ENCODE results near the gene FOXJ3. TPM values are rescaled to one million over a fixed set of nuclear protein-coding genes. Genes with fewer than 3 reads are reported as not detected.
A peak's percentile ranks its signal among the peaks of the same experiment; 100 is the strongest.

FOXJ3 gene
- total RNA-seq, 1 experiment from 2014 or later = 55.3 TPM

GRCh38 chr1:42157667-42158066 lies 177.4 kb downstream of the FOXJ3 start:
- TF ChIP-seq CTCF (IDR thresholded peaks at IDR 0.05) (no peak; the same call in 1 of the 2 replicates), REST (IDR thresholded peaks at IDR 0.05; ENCODE audit: insufficient read depth in 1 of 2, low read depth in 2 of 2, low read length in 1 of 2) (no peak), TCF7L2 (IDR thresholded peaks at IDR 0.05; ENCODE audit: low read depth, low read length) (no peak), POLR2AphosphoS5 (IDR thresholded peaks at IDR 0.05; ENCODE audit: low read depth, low read length) (no peak), SIN3A (IDR thresholded peaks at IDR 0.05; ENCODE audit: borderline replicate concordance, insufficient read depth, low read depth, low read length) (no peak)
- Histone ChIP-seq H3K36me3 (ENCODE audit: control insufficient read depth, insufficient read depth, low read length) (no peaks in the 10 kb centered on the region), H3K9me3 (ENCODE audit: control insufficient read depth, insufficient read depth, low read depth, low read length) (peaks cover 3% of the 10 kb centered on the region; the same call in 1 of the 2 replicates), H3K4me3 (ENCODE audit: low read depth in 2 of 2, low read length in 2 of 2) (no peak overlapping the region), H3K4me1 (ENCODE audit: control insufficient read depth, insufficient read depth, low read length) (no peaks in the 10 kb centered on the region), H3K27me3 (ENCODE audit: control insufficient read depth, insufficient read depth, low read length) (no peaks in the 10 kb centered on the region), H3K27ac (ENCODE audit: low read length) (no peak overlapping the region)
- in situ Hi-C loops (cut with HindIII; ENCODE audit: low pct_unique_long_range_greater_than_20kb, low sequenced_read_pairs) (no loop called here), intact Hi-C loops (cut with micrococcal nuclease; ENCODE audit: unreplicated experiment) (no loop called here)
- DNase-seq (ENCODE audit: low read depth, low spot score) = no peak
- BruUV-seq (replicated peaks) = no TSS peak
- ChIA-PET CTCF (no interaction called here), POLR2A (no interaction called here)
- peak; percentile 71; the same call in 1 of the 2 replicates for ATAC-seq

- in situ Hi-C loops (cut with HindIII; ENCODE audit: low pct_unique_long_range_greater_than_20kb, low sequenced_read_pairs) = no loop called here
- BruUV-seq (replicated peaks) = no TSS peak
Observed at GRCh38 chr1:42155362-42155761, 179.7 kb downstream of the FOXJ3 start.

More at GRCh38 chr1:42155362-42155761, 179.7 kb downstream of the FOXJ3 start:
- ATAC-seq (no peak; the same call in 1 of the 2 replicates), DNase-seq (ENCODE audit: low read depth, low spot score) (no peak)
- Histone ChIP-seq H3K27me3 (ENCODE audit: control insufficient read depth, insufficient read depth, low read length) (no peaks in the 10 kb centered on the region), H3K4me3 (ENCODE audit: low read depth in 2 of 2, low read length in 2 of 2) (no peak overlapping the region), H3K9me3 (ENCODE audit: control insufficient read depth, insufficient read depth, low read depth, low read length) (no peaks in the 10 kb centered on the region), H3K27ac (ENCODE audit: low read length) (no peak overlapping the region), H3K36me3 (ENCODE audit: control insufficient read depth, insufficient read depth, low read length) (no peaks in the 10 kb centered on the region), H3K4me1 (ENCODE audit: control insufficient read depth, insufficient read depth, low read length) (no peaks in the 10 kb centered on the region)
- ChIA-PET POLR2A (interaction anchor here (0.6 kb wide), 1 partner anchor 264 kb away, joined by 3 read pairs; no protein-coding TSS in a partner anchor), CTCF (interaction anchor here (0.5 kb wide), 1 partner anchor 127 kb away, joined by 3 read pairs; no protein-coding TSS in a partner anchor)
- TF ChIP-seq POLR2AphosphoS5 (IDR thresholded peaks at IDR 0.05; ENCODE audit: low read depth, low read length) (no peak), REST (IDR thresholded peaks at IDR 0.05; ENCODE audit: insufficient read depth in 1 of 2, low read depth in 2 of 2, low read length in 1 of 2) (no peak), SIN3A (IDR thresholded peaks at IDR 0.05; ENCODE audit: borderline replicate concordance, insufficient read depth, low read depth, low read length) (no peak), TCF7L2 (IDR thresholded peaks at IDR 0.05; ENCODE audit: low read depth, low read length) (no peak)
- intact Hi-C loops (cut with micrococcal nuclease; ENCODE audit: unreplicated experiment) = no loop called here
